Kidney tubule cell (primary cell): Measurements from ENCODE around the gene WSCD1.

Experiments used
- DNase-seq: peaks from one replicate; pipeline ENCODE4 v3.0.0-alpha.2; 2018; ENCODE audit warnings: low spot score

Gene WSCD1

DNA sequence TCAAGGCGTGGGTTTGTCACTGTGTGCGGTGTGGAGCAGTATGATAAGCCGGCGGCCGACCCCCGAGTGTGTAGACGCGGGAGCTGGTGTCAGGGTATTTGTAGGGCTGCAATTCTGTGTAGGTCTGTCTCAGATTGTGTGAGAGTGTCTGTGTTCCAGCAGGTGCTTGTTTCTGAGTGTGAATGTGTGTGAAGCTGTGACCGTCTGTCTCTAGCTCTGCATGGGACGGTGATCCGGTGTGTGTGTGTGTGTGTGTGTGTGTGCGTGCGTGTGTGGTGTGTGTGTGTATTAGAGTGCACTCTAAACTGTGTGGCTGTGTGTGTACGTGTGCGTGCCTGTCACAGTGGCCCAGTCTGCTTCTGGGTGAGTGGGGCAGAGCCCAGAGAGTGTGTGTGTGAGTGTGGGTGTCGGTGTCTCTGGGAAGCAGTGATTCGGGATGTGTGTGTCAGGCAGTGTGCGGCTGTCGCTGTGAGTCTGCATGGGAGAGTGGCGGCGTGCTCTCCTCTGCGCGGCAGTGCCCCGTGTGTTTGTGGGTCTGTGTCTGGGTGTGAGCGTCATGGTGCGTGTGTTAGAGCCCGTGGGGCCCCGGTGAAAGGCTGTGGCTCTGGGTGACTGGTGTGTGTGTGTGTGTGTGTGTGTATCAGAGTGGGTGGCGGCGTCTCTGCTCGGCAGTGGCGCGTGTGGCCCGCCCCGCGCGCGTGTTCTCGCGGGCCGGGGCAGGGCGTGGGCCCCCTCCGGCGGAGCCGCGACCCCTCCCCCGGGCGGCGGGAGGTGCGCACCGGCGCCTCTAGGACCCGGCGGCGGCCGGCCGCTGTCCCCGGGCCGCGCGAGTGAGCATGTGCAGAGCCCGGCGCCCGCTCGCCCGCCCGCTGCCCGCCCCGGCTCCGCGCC is at the start of gene WSCD1:
Gene WSCD1, plus strand, starts transcription at position 841 of the 891 bp plus-strand sequence. CDS start 10,280 bp downstream, outside the sequence.
- DNase-seq, result peak; percentile 56

- peak; percentile 30 for DNase-seq
Measured at GRCh38 chr17:6021011-6021400, 49.2 kb upstream of the WSCD1 start.

GRCh38 chr17:6021627-6022026 is 48.6 kb upstream of the WSCD1 start:
- DNase-seq, result no peak

DNA sequence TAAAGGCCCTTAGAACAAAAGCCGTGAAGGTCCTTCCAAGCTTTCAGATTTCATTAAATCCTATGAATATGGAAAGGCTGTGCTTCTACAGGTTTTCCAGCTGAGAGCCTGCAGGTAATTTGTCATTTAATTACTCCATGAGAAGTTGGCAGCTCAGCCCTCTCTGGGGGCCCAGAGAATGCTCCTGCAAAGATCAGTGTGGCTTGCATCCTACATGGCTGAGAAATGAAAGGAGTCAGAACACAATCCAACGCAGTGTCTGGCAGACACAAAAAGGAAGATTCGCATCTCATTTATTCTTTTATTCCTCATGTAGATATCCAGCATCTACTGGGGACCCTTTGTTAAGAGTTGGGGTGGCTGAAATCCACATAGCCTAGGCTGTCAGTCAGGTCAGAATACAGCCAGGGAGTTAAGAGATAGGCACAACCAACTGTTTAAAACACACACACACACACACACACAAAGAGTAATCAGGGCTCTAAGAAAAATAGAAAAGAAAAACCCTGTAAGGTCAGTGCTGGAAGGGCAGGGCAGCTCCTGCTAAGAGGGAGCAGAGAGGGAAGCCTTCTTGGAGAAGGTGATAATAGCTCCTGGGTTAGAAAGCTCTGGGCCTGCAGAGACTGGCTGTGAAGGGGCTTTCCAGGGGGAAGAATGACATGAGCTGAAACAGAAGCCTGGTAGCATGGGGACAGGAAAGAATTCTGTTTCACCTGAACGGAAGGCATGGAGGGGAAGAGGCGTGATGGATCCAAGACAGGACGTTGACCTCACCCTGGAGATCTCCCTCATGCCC is 46.9 kb upstream of the WSCD1 start:
- DNase-seq, result no peak

DNA sequence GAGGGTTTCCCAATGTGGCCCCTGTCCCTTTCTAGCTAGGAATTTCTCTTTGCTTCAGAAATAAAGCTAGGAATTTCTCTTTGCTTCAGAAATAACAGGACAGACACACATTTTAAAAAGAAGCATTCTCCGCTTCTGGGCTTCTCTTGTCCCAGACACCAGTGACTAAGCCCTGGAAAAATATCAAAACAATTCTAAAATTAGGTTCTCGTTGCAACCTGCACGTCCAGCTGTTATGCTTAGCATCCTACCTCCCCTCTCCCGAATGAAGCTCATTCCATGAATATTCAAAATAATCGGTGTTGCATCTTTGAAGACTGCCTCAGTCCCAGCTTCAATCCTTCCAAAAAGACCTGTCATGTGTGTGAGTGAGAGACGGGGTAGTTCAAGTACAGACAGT is 45.6 kb upstream of the WSCD1 start:
- no peak for DNase-seq

GRCh38 chr17:6027342-6028024 is 42.7 kb upstream of the WSCD1 start:
- peak; percentile 86 for DNase-seq

DNA sequence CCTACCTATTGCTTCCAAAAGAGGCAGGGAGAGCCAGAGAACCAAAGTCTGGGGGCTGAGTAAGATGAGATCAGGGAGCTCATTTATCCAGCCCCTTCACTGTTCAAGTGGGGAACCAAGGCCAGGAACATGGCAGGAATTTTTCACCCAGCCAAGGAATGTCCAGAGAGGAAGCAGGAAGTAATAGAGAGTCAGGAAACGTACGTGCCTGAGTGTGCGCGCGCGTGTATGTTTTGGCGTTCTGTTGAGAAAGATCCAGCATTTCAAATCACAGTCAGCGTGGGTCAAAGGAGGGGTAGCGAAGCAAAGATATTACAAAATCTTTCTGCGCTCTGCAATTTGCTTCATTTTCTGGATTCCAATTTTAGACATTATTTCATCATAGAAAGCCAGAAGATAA is 41.9 kb upstream of the WSCD1 start:
- peak; percentile 49 for DNase-seq

- no peak for DNase-seq
Measured at GRCh38 chr17:6035801-6036394, 34.3 kb upstream of the WSCD1 start.

DNA sequence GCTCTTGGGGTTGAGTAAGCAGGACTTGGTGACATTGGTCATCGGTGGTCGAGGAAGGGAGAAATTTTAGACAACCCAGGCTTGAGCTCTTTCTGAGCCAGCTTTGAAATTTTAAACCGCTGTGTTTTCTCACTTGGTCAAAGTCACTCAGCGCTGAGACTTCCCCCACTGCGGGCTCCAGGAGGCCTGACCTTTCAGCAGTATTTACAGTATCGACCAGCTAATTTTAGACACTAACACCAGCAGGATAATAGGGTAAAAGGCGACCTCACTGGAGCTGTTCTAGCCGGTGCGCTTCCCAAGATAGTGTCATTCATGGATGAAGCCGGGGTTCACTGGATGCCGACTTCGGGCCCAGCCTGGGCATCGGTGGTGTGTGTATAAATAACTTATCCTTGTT is 29.7 kb upstream of the WSCD1 start:
- no peak for DNase-seq

- no peak for DNase-seq
Measured at GRCh38 chr17:6041246-6041645, 28.9 kb upstream of the WSCD1 start.

DNA sequence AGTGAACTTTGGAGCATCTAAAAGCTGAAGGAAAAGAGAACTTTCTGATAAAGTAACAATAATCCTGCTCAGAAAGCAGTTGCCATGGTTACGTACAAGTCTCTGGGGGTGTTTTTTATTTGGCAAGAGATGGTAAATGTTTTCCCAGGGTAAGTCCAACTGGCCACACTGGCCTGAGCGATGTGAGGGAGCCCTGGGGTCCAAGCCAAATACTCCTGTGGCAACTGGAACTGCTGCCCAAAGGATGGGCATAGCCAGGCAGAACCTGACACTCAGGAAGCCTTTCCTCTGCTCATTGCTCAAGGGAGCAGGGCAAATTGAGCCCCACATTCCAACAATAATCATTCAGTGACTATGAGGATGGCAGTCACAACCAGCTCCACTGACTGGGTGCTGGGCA is 26.8 kb upstream of the WSCD1 start:
- peak; percentile 28 for DNase-seq

- no peak for DNase-seq
Measured at GRCh38 chr17:6044261-6044660, 25.9 kb upstream of the WSCD1 start.

GRCh38 chr17:6045621-6046357 is 24.4 kb upstream of the WSCD1 start:
- no peak for DNase-seq

DNA sequence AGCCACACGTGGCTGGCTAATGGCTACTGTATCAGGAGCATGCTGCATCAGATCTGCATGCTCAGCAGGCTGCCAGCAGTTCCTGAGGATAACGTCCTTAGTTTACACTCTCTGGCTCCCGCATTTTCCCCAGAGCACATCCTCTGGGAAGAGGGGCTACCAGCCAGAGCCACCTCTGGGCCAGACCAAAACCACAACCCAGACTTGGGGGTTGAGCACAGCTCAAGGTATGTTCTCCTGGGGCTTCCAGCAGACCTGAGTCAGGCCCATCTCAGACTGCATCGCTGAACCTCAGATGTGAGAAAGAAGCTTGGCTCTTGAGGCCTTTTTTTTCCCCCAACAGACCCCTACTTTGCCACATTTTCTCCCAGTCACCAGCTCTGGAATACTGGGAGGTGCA is 23.7 kb upstream of the WSCD1 start:
- peak; percentile 67 for DNase-seq

DNA sequence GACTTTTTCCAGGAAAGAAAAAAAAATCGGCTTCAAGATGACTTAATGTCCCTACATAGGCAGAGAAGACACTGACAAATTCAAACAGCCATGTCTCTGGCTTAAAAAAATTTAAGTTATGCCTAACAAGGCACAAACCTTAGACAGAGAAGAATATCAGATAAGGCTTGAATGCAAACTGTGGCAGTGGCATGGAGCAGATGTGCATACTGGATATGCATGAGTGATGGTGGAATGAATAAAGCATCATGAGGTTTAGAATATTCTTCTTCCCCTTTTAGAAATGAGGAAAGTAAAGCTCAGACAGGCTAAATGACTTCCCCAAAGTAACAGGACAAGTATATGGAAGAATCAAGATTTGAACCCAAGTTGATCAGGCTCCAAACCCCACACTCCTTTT is 23.2 kb upstream of the WSCD1 start:
- peak; percentile 36 for DNase-seq

DNA sequence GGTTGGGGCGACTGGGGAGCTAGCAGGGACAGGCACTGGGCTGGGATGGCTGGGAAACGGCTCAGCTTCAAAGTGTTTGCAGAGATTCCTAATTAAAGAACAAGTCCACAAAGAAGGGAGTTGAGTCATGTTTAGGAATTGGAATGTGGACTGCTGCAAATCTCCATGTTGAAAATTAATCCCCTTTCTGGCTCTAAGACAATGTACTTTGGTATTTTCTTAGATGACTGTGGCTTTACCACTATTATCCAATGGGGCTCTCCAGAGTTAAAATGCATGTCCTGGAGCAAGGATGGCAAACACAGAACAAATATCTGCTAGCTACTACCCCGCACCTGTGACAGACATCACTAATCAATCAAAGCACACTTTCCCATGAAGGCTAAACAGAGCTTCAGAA is 22.2 kb upstream of the WSCD1 start:
- DNase-seq, result peak; percentile 91

- peak; percentile 84 for DNase-seq
Measured at GRCh38 chr17:6048486-6048885, 21.7 kb upstream of the WSCD1 start.

GRCh38 chr17:6052926-6053325 is 17.3 kb upstream of the WSCD1 start:
- DNase-seq, result peak; percentile 85

DNA sequence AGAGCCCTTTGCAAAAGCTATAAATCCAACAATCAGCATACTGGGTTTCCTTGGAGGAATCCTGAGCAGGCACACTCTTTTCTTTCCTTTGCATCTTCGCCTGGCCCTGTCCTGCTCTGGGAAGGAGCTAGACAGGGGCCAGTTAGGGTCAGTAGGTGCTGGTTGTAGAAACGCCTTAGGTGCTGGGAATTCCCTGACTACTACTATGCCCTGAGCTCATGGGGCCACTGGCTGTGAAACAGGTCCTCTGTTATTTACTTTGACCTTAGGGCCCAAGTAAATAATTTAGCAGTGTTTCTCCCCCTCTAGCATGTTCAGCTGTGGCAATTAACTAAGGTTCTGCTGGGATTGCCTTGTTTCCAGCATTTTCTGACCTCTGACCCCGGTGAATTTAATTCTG is 15.8 kb upstream of the WSCD1 start:
- DNase-seq, result no peak

DNA sequence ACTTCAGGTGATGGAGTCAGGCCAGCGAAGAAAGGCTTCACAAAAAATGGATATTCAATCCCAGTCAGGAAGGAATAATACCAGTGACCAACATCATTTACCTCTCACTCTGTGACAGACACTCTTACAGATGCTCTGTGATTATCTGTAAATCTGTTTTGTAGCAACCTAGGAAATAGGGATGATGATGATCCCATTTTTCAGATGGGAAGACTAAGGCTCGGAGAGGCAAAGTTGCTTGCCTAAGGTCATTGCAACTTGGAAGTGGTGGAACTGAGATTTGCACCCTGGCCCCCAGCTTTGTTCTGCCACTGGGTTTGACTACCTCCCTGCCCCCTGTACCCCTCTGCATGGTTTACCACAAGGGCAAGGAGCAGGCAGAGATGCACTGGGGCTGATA is 14.1 kb upstream of the WSCD1 start:
- DNase-seq, result no peak

- DNase-seq, result no peak
Measured at GRCh38 chr17:6057562-6057961, 12.6 kb upstream of the WSCD1 start.

DNA sequence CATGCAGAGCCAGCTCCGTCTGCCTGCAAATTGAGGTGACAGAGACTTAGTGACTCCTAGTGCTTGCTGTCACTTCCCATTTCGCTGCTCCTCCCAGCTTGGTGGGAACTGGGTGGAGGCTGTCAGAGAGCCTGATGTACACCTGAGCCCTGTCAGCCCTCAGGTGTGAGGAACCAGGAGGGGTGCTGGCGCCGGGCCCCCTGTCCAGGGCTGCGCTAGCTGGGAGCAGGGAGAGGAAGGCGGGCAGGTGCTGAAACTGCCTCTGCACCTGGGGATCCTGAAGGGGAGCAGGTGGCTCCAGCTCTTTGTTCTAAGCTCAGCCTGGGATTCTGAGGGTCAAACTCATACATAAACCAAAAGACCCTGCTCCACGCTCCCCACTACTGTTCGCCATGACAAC is 10.8 kb upstream of the WSCD1 start:
- DNase-seq, result no peak
